ENCODE results near the gene CD53.

DNA sequence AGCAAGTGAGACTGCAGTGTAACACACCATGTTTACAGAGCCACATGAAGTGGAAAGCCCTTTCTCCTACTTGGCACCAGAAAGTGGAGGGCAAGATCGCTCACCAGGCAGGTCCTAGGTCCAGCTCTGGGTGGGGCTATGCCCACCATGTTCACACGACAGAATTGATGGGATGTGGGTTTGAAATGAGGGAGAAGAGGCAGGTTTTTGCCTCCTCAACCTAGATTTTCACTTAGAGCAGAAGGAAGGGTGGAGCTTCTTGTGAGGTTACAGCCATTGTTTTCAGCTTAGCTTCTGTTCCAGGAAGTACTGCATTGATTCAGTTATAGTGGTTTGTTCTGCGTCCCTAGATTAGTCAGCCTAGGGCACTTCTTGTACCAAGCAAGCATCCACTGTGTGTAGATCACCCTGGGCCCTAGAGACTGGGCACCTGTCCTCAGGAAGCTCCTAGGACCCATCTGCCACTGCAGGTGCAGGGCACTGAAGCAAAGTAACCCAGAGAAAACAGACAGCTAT is 2.3 kb downstream of the CD53 start:
- TF ChIP-seq, protein P1, sequence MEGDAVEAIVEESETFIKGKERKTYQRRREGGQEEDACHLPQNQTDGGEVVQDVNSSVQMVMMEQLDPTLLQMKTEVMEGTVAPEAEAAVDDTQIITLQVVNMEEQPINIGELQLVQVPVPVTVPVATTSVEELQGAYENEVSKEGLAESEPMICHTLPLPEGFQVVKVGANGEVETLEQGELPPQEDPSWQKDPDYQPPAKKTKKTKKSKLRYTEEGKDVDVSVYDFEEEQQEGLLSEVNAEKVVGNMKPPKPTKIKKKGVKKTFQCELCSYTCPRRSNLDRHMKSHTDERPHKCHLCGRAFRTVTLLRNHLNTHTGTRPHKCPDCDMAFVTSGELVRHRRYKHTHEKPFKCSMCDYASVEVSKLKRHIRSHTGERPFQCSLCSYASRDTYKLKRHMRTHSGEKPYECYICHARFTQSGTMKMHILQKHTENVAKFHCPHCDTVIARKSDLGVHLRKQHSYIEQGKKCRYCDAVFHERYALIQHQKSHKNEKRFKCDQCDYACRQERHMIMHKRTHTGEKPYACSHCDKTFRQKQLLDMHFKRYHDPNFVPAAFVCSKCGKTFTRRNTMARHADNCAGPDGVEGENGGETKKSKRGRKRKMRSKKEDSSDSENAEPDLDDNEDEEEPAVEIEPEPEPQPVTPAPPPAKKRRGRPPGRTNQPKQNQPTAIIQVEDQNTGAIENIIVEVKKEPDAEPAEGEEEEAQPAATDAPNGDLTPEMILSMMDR (IDR thresholded peaks at IDR 0.05; ENCODE audit: low read length), result no peak
- no peak for TF ChIP-seq EZH2 (IDR thresholded peaks at IDR 0.05; ENCODE audit: borderline replicate concordance, low read length)
